OCI-LY1 (cell line): ENCODE results near the gene EPB41L1.

Source experiments
- EZH2 ChIP-seq: fragments of 200-600 bp; sonication (generic), shearing (Covaris generic); IDR thresholded peaks from 2 replicates; pipeline ENCODE4 v1.8.0; 2017; ENCODE audit warnings: borderline replicate concordance, mixed run types, mild to moderate bottlenecking, antibody characterized with exemption, low read length, moderate library complexity, mixed read lengths
- TF ChIP-seq, protein P1 (sequence below): fragments of 200-600 bp; sonication (generic), shearing (Covaris generic); IDR thresholded peaks from 2 replicates; pipeline ENCODE4 v1.5.1; 2017; ENCODE audit warnings: mild to moderate bottlenecking, antibody characterized with exemption, low read length, moderate library complexity, mixed read lengths

DNA sequence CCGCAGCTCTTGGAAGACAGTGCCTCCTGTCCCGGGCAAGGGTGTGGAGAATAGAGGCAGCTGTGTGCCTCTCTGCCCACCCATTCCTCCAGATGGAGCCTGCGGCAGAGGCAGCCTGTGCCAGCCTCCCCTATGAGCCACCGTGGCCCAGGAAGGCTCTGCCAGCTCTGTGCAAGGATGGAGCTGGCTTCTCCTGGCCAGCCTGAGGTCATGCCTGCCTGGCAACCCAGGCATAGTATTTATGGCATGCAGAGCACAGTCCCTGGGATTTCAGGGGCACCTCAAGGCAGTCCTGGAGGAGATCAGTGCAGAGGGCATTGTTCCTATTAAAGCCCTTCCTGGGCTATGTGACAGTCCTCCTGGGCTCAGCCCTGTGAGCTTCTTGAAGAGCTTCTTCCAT, 1.5 kb downstream of the EPB41L1 start:
- TF ChIP-seq EZH2: no peak
- TF ChIP-seq, protein P1, sequence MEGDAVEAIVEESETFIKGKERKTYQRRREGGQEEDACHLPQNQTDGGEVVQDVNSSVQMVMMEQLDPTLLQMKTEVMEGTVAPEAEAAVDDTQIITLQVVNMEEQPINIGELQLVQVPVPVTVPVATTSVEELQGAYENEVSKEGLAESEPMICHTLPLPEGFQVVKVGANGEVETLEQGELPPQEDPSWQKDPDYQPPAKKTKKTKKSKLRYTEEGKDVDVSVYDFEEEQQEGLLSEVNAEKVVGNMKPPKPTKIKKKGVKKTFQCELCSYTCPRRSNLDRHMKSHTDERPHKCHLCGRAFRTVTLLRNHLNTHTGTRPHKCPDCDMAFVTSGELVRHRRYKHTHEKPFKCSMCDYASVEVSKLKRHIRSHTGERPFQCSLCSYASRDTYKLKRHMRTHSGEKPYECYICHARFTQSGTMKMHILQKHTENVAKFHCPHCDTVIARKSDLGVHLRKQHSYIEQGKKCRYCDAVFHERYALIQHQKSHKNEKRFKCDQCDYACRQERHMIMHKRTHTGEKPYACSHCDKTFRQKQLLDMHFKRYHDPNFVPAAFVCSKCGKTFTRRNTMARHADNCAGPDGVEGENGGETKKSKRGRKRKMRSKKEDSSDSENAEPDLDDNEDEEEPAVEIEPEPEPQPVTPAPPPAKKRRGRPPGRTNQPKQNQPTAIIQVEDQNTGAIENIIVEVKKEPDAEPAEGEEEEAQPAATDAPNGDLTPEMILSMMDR: no peak
